NCI-H2196 treated with DMSO at 0.1 percent for 48 hours (cell line): ENCODE results near the gene COL9A3.

Experiments used
- DNase-seq: peaks from one replicate; lab custom pipeline; 2025; ENCODE audit not compliant: unreplicated experiment; lab: John Stamatoyannopoulos, UW

The COL9A3 gene

DNA sequence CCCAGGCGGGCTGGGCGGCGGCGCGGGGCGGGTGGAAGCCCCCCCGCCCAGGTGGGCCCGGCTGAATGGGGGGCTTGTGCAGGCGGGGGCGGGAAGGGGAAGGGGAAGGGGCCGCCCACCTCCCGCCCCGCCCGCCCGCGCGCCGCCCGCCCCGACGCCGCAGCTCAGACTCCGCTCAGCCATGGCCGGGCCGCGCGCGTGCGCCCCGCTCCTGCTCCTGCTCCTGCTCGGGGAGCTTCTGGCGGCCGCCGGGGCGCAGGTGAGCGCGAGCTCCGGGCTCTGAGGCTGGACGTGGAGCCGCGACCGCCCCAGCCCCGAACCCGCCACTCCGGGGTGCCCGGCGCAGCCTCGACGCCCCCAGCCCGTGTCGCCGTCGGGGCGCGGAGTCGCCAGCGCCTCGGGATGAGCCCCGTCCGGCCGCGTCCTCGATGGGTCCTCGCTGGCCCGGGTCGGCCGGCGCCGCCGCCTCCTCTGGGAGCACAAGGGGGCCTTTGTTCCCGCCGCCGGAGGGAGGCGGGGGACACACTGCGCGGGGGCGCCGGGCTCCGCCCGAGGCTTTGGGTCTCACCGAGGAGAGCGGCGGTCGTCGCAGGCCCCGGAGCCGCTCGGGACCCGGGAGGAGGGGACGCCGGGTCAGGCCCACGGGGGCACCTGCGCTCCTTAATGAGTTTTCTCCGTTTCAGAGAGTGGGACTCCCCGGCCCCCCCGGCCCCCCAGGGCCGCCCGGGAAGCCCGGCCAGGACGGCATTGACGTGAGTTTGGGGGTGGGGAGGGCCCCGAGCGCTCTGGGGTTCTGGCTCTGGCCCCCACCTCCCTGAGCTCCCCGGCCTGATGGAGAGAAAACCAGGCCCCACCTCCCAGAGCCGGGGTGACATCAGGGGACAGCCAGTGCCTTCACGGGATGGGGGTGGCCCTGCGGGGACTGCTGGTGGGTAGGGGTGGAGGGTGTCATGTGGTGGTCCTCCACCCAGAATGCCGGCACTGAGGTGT lies at the start of gene COL9A3:
Gene COL9A3, plus strand, starts transcription at position 167 of the 990 bp plus-strand sequence. Its CDS starts 15 bp downstream, at position 182.
- no peak for DNase-seq

DNA sequence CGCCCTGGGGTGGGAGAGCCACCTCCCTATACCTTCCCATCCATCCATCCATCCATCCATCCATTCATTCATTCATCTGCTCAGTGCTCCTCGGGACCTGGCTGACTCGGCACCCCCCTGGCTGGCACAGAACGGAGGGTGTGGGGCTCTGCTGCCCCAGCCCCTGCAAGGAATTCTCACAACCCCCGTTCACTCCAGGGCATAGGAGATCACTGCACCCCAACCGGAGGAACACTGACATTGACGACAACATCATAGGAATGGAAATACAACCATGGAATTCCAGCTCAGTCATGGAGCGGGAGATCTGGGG lies 48.7 kb upstream of the COL9A3 start:
- DNase-seq: no peak

DNA sequence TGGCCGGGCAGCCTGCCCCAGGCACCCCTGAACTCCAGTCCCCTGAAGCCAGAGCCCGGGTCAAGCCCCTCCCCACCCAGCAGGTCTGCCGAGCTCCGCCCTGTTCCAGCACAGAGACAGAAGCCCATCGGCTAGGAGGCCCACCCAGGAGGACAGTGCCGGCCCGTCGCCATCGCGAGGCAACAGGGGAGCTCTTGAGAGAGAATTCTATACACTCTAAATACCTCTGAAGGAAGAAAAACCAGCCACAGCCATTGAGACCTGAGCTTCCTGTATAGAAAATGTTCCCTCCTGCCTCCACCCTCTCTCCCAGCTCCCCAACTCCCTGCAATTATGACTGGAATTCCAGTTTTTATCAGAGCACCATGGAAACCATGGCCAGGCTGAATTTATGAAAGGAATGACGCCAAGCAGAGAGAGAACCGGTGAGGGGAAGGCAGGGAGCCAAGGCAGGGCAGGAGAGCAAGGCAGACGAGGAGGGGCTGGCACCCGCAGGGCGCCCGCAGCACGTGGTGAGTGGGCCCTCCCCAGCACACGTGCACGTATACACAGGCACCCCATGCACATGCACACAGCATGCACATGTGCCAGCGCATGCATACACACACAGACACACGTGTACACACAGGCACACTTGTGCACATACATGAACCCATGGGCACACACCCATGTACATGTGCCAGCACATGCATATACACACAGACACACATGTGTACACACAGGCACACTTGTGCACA lies 48.1 kb upstream of the COL9A3 start:
- peak; percentile 17 for DNase-seq

DNA sequence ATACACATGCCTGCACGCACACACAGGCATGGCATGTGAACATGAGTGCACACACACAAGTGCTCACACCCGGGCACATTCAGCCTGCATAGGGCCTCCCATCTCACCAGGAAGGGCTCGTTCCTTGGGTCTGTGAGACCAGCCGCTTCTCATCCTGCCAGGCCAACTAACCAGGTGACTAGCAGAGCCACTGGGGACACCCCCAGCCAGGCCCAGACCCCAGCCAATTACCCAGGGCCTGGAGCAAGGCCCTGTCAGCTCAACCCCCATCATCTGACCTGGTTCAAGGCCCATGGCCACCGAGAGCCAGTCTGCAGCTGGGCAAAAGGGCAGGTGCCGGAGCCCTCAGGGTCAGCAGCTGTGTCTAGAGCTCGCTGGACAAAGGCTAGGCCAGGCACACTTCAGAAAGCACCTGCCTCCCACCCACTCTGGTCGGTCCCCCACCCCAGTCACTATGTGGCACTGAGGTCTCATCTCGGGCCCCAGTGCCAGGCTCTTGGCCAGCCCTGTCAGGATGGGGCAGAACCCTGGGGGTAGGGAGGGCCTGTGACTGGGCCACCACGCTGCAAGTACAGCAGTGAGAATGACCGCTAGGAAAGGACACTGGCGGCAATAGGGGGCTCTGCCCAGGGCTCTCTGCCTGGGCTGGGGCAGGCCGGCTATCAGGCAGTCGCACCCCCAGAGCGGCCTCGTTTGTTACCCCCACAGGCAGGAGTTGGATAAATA lies 47.3 kb upstream of the COL9A3 start:
- DNase-seq: no peak

DNA sequence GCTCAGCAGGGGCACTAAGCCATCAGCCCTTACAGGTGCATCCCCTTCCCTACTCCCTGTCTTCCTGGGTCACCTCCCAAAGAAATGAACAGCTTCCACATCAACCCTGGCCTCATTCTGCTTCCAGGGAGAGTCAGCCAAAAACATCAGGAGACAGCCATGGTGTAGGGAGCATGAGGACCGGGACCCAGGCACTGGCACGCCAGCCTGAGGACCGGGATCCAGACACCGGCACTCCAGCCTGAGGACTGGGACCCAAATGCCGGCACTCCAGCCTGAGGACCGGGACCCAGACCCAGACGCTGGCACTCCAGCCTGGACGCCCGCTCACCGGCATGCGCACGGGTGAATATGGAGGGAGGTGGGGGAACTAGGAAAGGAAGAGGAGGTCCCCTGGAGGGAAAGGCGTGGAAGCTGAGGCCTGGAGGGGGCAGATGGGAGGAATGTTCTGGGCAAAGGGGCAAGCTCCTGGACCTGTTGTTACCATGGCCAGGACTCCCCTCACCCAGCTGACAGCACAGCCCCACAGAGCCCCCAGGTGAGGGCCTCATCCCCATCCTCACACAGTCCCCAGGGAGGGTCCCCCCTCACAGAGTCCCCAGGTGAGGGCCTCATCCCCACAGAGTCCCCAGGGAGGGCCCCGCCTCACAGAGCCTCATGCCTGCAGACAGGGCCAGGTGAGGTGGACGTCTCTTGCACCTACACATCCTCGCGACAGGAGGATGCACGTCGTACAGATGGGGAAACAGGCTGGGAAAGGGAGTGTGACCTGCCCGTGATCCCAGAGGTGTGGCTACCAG lies 46.5 kb upstream of the COL9A3 start:
- DNase-seq: no peak

DNA sequence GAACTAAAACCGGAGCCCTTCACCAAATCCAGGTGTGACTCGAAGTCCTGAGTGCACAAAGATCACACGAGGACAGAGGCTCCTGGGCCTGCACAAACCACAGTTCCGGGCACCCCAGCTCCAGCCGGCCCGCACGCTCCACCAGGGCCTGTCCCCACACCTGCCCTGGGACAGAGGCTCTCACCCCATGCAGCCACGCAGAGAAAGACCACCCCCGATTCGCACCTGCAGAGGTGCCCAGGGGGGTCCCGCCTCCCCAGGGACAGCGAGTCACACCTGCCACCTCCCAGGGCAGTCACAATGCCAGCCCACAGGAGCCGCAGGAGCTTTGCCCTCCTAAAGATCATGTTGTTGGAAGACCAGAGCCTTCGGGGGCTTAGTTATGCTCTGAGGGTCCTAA lies 45.9 kb upstream of the COL9A3 start:
- DNase-seq: no peak

DNA sequence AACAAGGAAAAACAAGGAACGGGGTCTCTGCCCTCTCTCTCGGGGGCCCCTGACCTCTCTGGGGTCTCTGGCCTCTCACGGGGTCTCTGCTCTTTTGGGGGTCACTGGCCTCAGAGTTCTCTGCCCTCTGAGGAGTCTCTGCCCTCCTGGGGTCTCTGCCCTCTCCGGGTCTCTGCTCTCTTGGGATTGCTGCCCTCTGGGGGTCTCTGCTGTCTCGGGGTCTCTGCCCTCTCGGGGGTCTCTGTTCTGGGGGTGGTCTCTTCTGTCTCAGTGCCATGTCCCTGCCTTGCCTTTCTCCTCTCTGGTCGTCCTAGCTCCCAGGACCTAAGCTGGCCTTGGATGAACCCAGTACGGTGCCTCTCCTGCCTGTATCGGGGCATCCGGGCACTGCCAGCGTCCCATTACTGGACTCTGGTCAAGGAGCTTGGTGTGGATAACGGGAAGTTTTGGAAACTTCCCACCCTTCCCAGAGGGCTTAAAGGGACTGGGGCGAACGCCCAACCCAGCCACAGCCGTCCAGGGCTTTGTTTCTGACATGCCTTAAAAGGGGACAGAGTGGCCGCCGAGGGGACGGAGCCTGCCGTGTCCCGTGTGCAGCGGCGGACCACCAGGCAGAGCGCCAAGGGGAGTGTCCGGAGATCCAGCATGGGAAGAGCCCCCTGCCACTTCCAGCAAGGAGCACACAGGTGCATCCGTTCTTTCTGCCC lies 45.3 kb upstream of the COL9A3 start:
- DNase-seq: no peak

DNA sequence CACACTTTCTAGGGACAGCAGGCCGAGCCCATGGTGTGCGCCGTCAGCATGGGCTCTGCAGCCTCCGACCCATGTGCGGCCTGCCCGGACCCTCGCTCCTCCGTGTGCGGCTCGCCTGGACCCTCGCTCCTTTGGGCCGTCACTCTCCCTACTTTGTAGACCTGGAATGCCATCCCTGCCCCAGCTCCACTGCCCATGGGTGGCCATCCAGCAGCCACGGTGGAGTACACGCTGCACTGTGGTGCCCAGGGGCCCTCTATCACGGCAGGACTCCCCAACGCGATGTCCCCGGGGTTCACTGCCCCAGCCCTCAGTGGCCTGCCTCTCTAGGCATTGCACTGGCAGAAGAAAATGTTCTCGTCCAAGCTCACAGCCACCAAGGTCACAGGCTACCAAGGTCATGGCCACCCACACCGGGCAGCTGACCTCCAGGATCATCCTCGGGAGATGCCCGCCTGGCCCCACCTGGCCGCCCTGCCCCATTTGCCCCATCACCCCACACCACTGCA lies 44.7 kb upstream of the COL9A3 start:
- no peak for DNase-seq

DNA sequence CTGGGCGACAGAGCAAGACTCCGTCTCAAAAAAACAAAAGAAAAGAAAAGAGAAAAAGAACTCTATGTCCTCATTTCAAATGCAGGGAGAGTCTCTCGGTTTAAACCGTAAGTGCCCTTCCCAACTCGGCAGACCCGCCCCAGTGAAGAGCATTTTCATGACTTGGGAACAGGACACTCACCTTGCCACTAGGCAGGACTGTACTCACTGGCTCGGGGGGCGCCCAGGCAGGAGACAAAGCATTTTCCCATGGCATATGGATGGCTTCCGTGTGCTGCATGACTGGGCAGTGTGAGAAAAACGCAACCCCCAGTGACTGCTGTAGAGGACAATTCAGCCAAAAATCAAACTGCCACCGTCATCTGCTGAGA lies 44.2 kb upstream of the COL9A3 start:
- DNase-seq: no peak

DNA sequence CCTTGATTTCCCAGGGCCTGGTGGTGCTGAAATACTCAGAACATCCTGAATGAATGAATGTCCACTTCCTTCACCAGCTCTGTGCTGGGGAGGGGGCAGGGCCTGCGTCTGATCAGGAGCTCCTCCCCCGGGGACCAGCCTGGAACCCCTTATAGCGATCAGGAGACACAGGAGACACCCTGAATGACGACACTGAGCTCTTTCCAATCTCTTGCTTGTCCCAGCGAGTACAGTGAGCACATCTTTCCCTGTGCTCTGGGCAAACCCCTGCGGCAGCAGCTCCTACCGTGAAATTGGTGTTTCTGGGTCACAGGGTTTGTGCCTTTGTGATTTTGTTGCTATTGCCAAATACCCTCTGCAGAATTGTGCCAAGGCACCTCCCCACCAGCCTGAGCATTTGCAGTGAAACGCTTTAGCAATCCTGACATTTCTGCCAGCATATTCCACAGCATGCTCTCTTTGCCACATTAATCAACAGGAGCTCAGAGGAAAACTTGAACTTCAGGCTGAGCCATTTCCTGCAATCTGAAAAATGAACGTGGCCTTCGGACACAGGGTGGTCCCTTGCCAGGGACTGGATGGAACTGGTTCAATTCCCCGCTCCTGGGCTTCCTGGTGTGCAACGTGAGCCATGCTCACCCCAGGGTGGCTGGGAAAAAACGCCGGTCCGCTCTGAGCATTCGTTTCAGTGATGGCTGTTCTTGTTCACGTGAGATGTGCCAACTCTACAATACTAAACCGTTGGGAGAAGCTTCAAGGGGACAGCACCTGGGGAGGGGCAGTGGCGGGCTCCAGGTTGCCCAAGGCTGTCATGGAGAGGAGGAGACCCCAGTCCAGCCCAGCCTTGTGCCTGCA lies 43.6 kb upstream of the COL9A3 start:
- no peak for DNase-seq

DNA sequence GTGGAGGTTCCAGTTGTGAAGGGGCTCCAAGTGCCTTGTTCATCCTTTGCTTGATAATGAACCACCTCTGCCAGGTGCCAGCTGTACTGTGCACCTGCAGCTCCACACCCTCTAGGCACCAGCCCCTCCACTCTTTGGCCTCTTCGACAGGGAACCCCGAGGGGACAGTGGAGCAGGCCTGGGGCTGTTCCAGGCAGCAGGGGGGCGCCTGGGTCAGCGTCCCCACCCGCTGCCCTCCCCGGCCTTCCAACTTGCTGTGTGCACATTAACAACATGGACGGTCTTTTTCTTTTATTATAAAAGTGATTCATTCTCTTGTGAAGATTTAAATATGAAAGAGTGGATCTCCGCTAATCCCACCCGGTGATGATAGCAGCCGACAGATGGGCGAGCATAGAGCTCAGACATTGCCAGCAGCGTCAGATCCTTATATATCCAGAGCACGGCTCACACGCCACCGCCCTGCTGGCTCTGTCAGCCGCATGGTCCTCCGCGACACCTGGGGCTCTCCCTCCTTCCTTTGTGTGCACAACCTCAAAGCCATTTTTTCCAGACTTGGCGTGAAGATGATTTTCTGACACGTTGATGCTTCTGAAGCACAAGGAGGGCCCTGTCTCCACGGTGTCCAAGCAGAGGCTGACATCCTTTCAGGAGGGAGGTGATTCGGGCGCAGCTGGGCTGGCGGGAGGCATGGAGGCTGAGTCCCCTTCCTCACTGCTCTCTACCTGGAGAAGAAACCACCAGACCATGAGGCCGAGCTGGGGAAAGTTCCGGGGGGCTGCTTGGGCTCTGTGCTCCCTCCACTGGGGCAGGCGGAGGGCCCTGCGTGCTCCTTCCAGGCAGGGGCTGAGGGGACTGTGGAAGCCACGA lies 42.8 kb upstream of the COL9A3 start:
- no peak for DNase-seq

DNA sequence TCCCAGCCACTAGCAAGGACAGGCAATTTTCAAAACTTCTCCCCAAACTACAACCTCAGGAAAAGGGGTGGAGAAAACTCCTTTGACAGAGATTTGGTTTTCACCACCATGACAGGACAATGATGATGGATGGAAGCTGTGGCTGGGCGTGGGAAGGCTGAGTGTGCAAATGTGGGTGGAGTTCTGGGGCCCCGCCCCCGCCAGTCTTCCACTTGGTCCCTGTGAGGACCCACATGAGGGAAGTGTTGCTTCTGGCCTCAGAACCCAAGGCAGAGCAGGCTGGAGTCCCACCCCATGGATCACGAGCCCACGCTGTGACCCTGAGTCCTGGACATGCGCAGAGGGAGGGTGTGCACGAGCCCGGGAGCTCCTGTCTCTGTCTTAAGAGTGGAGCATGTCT lies 42.1 kb upstream of the COL9A3 start:
- DNase-seq: no peak

DNA sequence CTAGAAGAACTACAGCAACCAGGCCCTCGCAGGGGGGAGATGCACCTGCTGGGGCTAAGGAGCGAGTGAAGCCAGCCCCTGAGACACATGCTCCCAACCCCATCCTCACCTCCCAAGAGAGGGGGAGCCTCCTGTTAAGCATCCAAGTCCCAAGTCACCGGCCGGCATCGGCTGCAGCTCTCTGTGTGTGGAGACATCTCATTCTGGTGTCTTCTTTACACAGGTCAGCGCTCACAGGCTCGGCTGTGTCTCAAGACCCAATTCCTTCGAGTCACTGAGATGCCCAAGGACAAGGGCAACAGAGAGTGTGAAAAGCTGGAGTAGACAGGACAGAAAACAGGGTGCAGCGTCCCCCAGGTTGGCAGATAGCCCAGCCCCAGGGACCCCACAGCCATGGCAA lies 41.6 kb upstream of the COL9A3 start:
- no peak for DNase-seq

DNA sequence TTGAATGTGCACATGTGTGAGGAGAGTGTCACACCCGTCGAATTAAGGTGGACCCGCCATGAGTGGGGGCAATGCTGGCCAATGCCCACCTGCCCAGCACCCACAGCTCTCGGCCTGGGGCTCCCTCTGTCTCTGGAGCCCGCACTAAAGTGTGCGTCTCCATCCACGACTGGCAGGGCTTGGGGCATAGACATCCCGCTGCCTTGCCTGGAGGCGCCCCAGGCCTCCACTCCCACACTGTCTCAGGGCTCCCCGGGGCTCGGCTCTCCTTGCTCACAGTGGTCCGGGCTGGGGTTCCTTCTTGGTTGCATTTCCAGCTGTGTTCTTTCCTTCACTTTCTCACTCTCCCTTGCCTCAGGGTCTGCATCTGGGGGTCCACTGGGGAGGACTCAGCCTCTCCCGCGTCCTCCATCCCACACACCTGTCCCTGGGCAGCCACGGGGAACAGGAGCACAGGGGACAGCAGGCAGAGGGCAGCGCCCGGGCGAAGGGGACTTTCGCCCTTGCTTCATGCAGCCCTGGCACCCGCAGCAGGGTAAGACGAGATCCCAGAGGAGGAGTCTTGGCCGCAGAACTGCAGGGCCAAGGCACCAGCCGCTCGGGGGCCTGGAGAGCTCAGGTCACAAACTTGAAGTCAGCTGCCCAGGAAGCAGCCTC lies 40.7 kb upstream of the COL9A3 start:
- DNase-seq: no peak

DNA sequence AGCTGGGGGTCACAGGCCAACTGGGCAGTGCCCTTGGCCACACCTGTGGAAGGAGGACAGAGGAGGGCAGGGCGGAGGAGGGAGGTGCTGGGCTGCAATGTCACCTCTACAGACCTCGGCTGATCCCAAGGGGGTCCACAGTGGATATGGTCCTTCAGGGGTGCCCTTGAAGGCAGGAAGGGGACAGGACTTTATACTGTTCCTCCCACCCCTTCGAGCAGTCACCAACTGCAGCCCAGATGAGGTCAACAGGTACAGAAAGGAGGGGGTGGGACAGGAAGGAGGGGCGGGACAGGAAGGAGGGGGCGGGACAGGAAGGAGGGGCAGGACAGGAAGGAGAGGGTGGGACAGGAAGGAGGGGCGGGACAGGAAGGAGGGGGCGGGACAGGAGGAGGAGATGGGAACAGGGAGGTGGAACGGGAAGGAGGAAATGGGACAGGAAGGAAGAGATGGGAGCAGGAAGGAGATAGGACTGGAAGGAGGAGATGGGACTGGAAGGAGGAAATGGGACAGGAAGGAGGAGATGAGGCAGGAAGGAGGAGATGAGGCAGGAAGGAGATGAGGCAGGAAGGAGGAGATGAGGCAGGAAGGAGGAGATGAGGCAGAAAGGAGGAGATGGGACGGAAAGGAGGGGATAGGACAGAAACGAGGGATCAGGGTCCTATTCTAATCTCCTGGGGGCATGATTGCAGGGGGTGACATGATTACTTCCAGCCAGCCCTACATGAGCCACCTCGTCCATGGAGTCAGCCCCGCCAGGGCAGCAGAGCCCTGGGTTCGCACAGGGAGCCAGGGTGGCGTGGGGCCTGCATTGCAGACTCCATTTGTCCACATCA lies 39.9 kb upstream of the COL9A3 start:
- peak; percentile 14 for DNase-seq

DNA sequence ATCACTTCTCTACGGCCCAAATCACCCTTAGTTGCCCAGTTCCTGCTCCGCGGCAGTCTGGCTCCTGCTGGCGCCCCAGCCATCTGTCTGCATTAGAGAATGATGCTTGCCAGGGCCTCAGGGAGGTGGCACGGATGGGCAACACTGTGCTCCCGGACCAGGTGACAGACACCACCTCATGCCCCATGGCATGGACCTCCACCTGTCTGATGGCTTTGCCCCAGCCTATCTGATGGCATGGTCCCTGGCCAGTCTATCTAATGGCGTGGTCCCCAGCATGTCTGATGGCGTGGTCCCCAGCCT lies 39.4 kb upstream of the COL9A3 start:
- DNase-seq: no peak

DNA sequence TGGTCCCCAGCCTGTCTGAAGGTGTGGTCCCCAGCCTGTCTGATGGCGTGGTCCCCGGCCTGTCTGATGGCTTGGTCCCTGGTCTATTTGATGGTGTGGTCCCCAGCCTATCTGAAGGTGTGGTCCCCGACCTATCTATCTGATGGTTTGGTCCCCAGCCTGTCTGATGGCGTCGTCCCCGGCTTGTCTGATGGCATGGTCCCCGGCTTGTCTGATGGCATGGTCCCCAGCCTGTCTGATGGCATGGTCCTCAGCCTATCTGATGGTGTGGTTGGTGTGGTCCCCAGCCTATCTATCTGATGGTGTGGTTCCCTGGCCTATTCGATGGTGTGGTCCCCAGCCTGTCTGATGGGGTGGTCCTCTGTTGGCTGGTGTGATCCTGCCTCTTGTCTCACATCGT lies 38.8 kb upstream of the COL9A3 start:
- DNase-seq: no peak
